Heart left ventricle (tissue), 16 donors: ENCODE data around the gene NDUFV1. TPM values are rescaled to one million over a fixed set of nuclear protein-coding genes. Genes with fewer than 3 reads are reported as not detected.
A peak's percentile ranks its signal among the peaks of the same experiment; 100 is the strongest.

Experiments
- ATAC-seq, 4 donors: fragments of 200-7000 bp; cut with Tn5 transposase; one replicate each; pipeline ENCODE4 v1.9.1; 2020 to 2022; ENCODE audit warnings: moderate library complexity in 4 of 4, mild to moderate bottlenecking in 3 of 4, moderate number of reproducible peaks in 1 of 4
- DNase-seq, 5 donors: peaks; one replicate each; pipeline ENCODE4 v3.0.0-alpha.2; 2020
- H3K27ac ChIP-seq, 12 donors: fragments of 200-600 bp; sonication (generic) in 4 of 12; one replicate each; pipeline versions ENCODE4 v1.5.0 to v1.8.0; 2016 to 2022; ENCODE audit warnings: mild to moderate bottlenecking in 2 of 12
- H3K27me3 ChIP-seq, 9 donors: fragments of 200-600 bp; sonication (generic) in 2 of 9; one replicate each; pipeline versions ENCODE4 v1.5.1 to v1.8.0; 2016 to 2022; ENCODE audit warnings: mild to moderate bottlenecking in 3 of 9
- H3K36me3 ChIP-seq, 9 donors: fragments of 200-600 bp; sonication (generic) in 2 of 9; one replicate each; pipeline versions ENCODE4 v1.5.0 to v1.8.0; 2018 to 2022; ENCODE audit warnings: mild to moderate bottlenecking in 2 of 9
- H3K4me1 ChIP-seq, 12 donors: fragments of 200-600 bp; sonication (generic) in 4 of 12; one replicate each; pipeline versions ENCODE4 v1.5.0 to v1.8.0; 2016 to 2022; ENCODE audit warnings: mild to moderate bottlenecking in 3 of 12
- H3K4me3 ChIP-seq, 12 donors: fragments of 200-600 bp; sonication (generic) in 4 of 12; one replicate each; pipeline versions ENCODE4 v1.5.0 to v1.8.0; 2017 to 2022; ENCODE audit warnings: mild to moderate bottlenecking in 9 of 12, moderate library complexity in 4 of 12
- H3K9me3 ChIP-seq, 12 donors: fragments of 200-600 bp; sonication (generic) in 4 of 12; one replicate each; pipeline versions ENCODE4 v1.5.0 to v1.8.0; 2016 to 2022; ENCODE audit warnings: mild to moderate bottlenecking in 1 of 12
- CTCF ChIP-seq, 12 donors: fragments of 200-600 bp; sonication (generic) in 4 of 12; IDR thresholded peaks; one replicate each; pipeline versions ENCODE4 v1.5.0 to v1.8.0; 2018 to 2022; ENCODE audit warnings: antibody characterized with exemption in 12 of 12, mild to moderate bottlenecking in 5 of 12
- POLR2A ChIP-seq, 2 donors: fragments of 450-650 bp; IDR thresholded peaks; one replicate each; pipeline ENCODE4 v1.6.1; 2017; ENCODE audit warnings: antibody characterized with exemption in 2 of 2, mild to moderate bottlenecking in 2 of 2, moderate library complexity in 2 of 2
- WGBS, 4 donors: extraction: QIAGEN DNeasy Blood & Tissue Kit in 2 of 4; methylation state at CpG; one replicate each; pipeline versions ENCODE4 v1.1.5 to v1.1.7; 2013 to 2018; 5-methylcytosine and 5-hydroxymethylcytosine counted together
- intact Hi-C, 10 donors: fragments of 100-400 bp; cut with DNase I; formaldehyde crosslinking; loops; one replicate each; pipeline versions ENCODE4 v1.11.1 to v1.14.2; 2022
- polyA plus RNA-seq, 2 donors: library from polyadenylated mRNA; stranded (reverse); fragments of 200-250 nt; gene quantifications; one replicate each; pipeline ENCODE4 v1.2.3, GENCODE V29; 2013
- total RNA-seq, 9 donors: library from RNA; depleted of rRNA in 2 of 9; stranded (reverse); fragments of >200 nt in 2 of 9; fragmentation: NEBNext Ultra II Directional in 3 of 9; extraction: Animal tissue kit (Norgen Biotek cat#: 25700) in 3 of 9; gene quantifications; one replicate each; pipeline versions ENCODE4 v1.1.0 to v1.2.4, GENCODE V29; 2016 to 2023
- donor health status: ischemic (EF 13 %, LVEDD 7.1; RV severe dilation, severe dysfunction).
- donor health status: healthy with polysubstance abuse.
- donor health status: DM: no; HTN: yes; CAD: no.
- donor health status: DM: no; HTN: no; CAD: no.
- donor health status: ischemic (EF 25% LVEDD 6.9; RV normal size, moderate dysfunction).
- donor health status: ischemic (EF 25% LVEDD 5.7; RV mildly dilated, moderate dysfunction).
- donor health status: healthy.
- donor health status: DM: yes; HTN: yes; CAD: no.
- donor health status: ischemic (EF 35%, LVEDD 5.7; RV mildly dilated, moderate dysfunction).
- donor health status: nonischemic (EF 11% LVEDD 7.7; RV severe dilation, severe dysfunction).
- donor health status: DM: yes; HTN: yes; CAD: no.
- donor health status: PGD.
- donor health status: ischemic (EF 29% LVEDD 5.4; RV normal size, mild dysfunction).
- donor health status: nonischemic (EF 23%, LVEDD 6.1; RV moderate dilation, normal function).

Gene NDUFV1
- total and polyA plus RNA-seq, 11 donors: 340 to 897 (median 540) TPM

- intact Hi-C loops: no loop called here
- Histone ChIP-seq H3K27me3 (no peaks in the 10 kb centered on the region), H3K4me3 (no peak overlapping the region), H3K27ac (no peak overlapping the region), H3K36me3 (no peaks in the 10 kb centered on the region), H3K4me1 (peaks cover 0 to 24% (median 14%) of the 10 kb centered on the region in 12 donors), H3K9me3 (no peaks in the 10 kb centered on the region)
- no peak for ATAC-seq
- DNase-seq: no peak
- no peak for TF ChIP-seq POLR2A (IDR thresholded peaks at IDR 0.05)
- no peak for TF ChIP-seq CTCF (IDR thresholded peaks at IDR 0.05)
- 90 to 94% (median 92%) methylated on average over 10 of the region's 10 CpGs for WGBS, 4 donors
Measured at GRCh38 chr11:67626970-67627369, 20.2 kb downstream of the NDUFV1 start.

GRCh38 chr11:67627441-67627811 is 20.7 kb downstream of the NDUFV1 start:
- intact Hi-C loops: no loop called here
- ATAC-seq (no peak), DNase-seq (peak in 1 of 5 donors; percentile 36)
- Histone ChIP-seq H3K9me3 (no peaks in the 10 kb centered on the region), H3K4me1 (peaks cover 0 to 26% (median 14%) of the 10 kb centered on the region in 12 donors), H3K4me3 (no peak overlapping the region), H3K36me3 (no peaks in the 10 kb centered on the region), H3K27me3 (no peaks in the 10 kb centered on the region), H3K27ac (peak overlapping the region in 3 of 12 donors; percentile 13 to 94 (median 92))
- 89 to 96% (median 90%) methylated on average over 5 to 6 of the region's 6 CpGs for WGBS, 4 donors
- no peak for TF ChIP-seq CTCF (IDR thresholded peaks at IDR 0.05)
- no peak for TF ChIP-seq POLR2A (IDR thresholded peaks at IDR 0.05)

GRCh38 chr11:67627812-67628624 is 21.3 kb downstream of the NDUFV1 start:
- 84 to 91% (median 89%) methylated on average over 14 to 15 of the region's 15 CpGs for WGBS, 4 donors
- H3K27me3 ChIP-seq: no peaks in the 10 kb centered on the region
- intact Hi-C loops: loop anchor here in 1 of 10 donors (2.0 kb wide), 1 partner anchor 31 kb away; no protein-coding TSS in a partner anchor
- H3K4me3 ChIP-seq: no peak overlapping the region
- no peaks in the 10 kb centered on the region for H3K9me3 ChIP-seq
- peaks cover 0 to 32% (median 14%) of the 10 kb centered on the region in 12 donors for H3K4me1 ChIP-seq
- peak overlapping the region in 3 of 12 donors; percentile 13 to 94 (median 92) for H3K27ac ChIP-seq
- no peak for ATAC-seq
- no peak for TF ChIP-seq POLR2A (IDR thresholded peaks at IDR 0.05)
- no peak for TF ChIP-seq CTCF (IDR thresholded peaks at IDR 0.05)
- peak in 2 of 5 donors; percentile 25 to 59 for DNase-seq
- H3K36me3 ChIP-seq: no peaks in the 10 kb centered on the region

- TF ChIP-seq POLR2A (IDR thresholded peaks at IDR 0.05): no peak
- TF ChIP-seq CTCF (IDR thresholded peaks at IDR 0.05): no peak
- DNase-seq (peak in 1 of 5 donors; percentile 63), ATAC-seq (no peak)
- H3K27me3 ChIP-seq: no peaks in the 10 kb centered on the region
- no peaks in the 10 kb centered on the region for H3K9me3 ChIP-seq
- H3K4me1 ChIP-seq: peaks cover 0 to 32% (median 14%) of the 10 kb centered on the region in 12 donors
- 20 to 53% (median 45%) methylated on average over 6 to 25 of the region's 25 CpGs for WGBS, 4 donors
- H3K36me3 ChIP-seq: no peaks in the 10 kb centered on the region
- H3K27ac ChIP-seq: peak overlapping the region in 11 of 12 donors; percentile 58 to 98 (median 92)
- peak overlapping the region; percentile 48 to 82 (median 66) for H3K4me3 ChIP-seq
- intact Hi-C loops: loop anchor here in 1 of 10 donors (2.0 kb wide), 1 partner anchor 30 kb away; no protein-coding TSS in a partner anchor
Measured at GRCh38 chr11:67628710-67629385, 22.1 kb downstream of the NDUFV1 start.
